Smooth muscle cell (in vitro differentiated cells): ENCODE results near the gene XDH. TPM values are rescaled to one million over a fixed set of nuclear protein-coding genes. Genes with fewer than 3 reads are reported as not detected.

Experiments used
- DNase-seq: peaks from one replicate; lab custom pipeline; 2025; ENCODE audit not compliant: unreplicated experiment; lab: John Stamatoyannopoulos, UW
- H2AFZ ChIP-seq: fragments of 200-600 bp; sonication (generic); 2 replicates; pipeline ENCODE4 v1.6.0; 2016; ENCODE audit warnings: antibody characterized with exemption, low read depth, mild to moderate bottlenecking
- H3F3A ChIP-seq: fragments of 200-600 bp; sonication (generic); 2 replicates; pipeline ENCODE4 v1.6.0; 2017; ENCODE audit warnings: antibody characterized with exemption, low read depth
- H3K27ac ChIP-seq: fragments of 200-600 bp; sonication (generic); 2 replicates; pipeline ENCODE4 v1.5.1; 2016; ENCODE audit warnings: low read depth, mild to moderate bottlenecking
- H3K27me3 ChIP-seq: fragments of 200-600 bp; sonication (generic); 2 replicates; pipeline ENCODE4 v1.6.1; 2016; ENCODE audit warnings: low read depth, mild to moderate bottlenecking
- H3K36me3 ChIP-seq: fragments of 200-600 bp; sonication (generic); 2 replicates; pipeline ENCODE4 v1.5.1; 2016; ENCODE audit warnings: low read depth
- H3K4me1 ChIP-seq: fragments of 200-600 bp; sonication (generic); 2 replicates; pipeline ENCODE4 v1.5.1; 2016; ENCODE audit warnings: low read depth
- H3K4me2 ChIP-seq: fragments of 200-600 bp; sonication (generic); 2 replicates; pipeline ENCODE4 v1.6.0; 2016; ENCODE audit warnings: mild to moderate bottlenecking
- H3K4me3 ChIP-seq: fragments of 200-600 bp; sonication (generic); 2 replicates; pipeline ENCODE4 v1.5.1; 2016; ENCODE audit warnings: mild to moderate bottlenecking
- H3K79me2 ChIP-seq: fragments of 200-600 bp; sonication (generic); 2 replicates; pipeline ENCODE4 v1.6.0; 2016; ENCODE audit warnings: low read depth, mild to moderate bottlenecking
- H3K9ac ChIP-seq: fragments of 200-600 bp; sonication (generic); 2 replicates; pipeline ENCODE4 v1.6.0; 2016; ENCODE audit warnings: low read depth
- H3K9me3 ChIP-seq: fragments of 200-600 bp; sonication (generic); replicated peaks from 2 replicates; pipeline ENCODE4 v1.5.1; 2016; ENCODE audit warnings: low read depth
- H4K20me1 ChIP-seq: fragments of 200-600 bp; sonication (generic); 2 replicates; pipeline ENCODE4 v1.6.0; 2016; ENCODE audit warnings: low read depth
- CTCF ChIP-seq: fragments of 200-600 bp; sonication (generic); IDR thresholded peaks from 2 replicates; pipeline ENCODE4 v1.5.1; 2017; ENCODE audit warnings: borderline replicate concordance, mild to moderate bottlenecking, antibody characterized with exemption; ENCODE audit not compliant: insufficient read depth, poor library complexity, severe bottlenecking
- WGBS: methylation state at CpG from one replicate; pipeline ENCODE4 v1.1.7; 2016; ENCODE audit warnings: low lambda C conversion rate; 5-methylcytosine and 5-hydroxymethylcytosine counted together
- polyA plus RNA-seq: library from polyadenylated mRNA; unstranded; fragments of >200 nt; fragmentation: Nextera tagmentation; extraction: Ambion mirVana; gene quantifications from 2 replicates; pipeline ENCODE4 v1.2.1, GENCODE V29; 2016
- total RNA-seq: library from RNA; depleted of rRNA; stranded (reverse); fragments of >200 nt; gene quantifications from 2 replicates; pipeline ENCODE4 v1.2.3, GENCODE V29; 2014

XDH gene
- total and polyA plus RNA-seq, 2 experiments from 2014 or later: 0.37 to 6.1 TPM

GRCh38 chr2:31339696-31340095, 74.8 kb downstream of the XDH start:
- H2AFZ ChIP-seq: no peak overlapping the region
- H3K4me3 ChIP-seq: no peak overlapping the region
- H4K20me1 ChIP-seq: no peaks in the 10 kb centered on the region
- H3K27ac ChIP-seq: no peak overlapping the region
- no peaks in the 10 kb centered on the region for H3K4me1 ChIP-seq
- H3K9ac ChIP-seq: no peak overlapping the region
- no peaks in the 10 kb centered on the region for H3F3A ChIP-seq
- H3K36me3 ChIP-seq: no peaks in the 10 kb centered on the region
- no peaks in the 10 kb centered on the region for H3K79me2 ChIP-seq
- 95% methylated on average over 9 of the region's 9 CpGs for WGBS
- H3K9me3 ChIP-seq: no peaks in the 10 kb centered on the region
- no peak for DNase-seq
- no peak for TF ChIP-seq CTCF
- H3K27me3 ChIP-seq: no peaks in the 10 kb centered on the region
- H3K4me2 ChIP-seq: no peak overlapping the region

- no peaks in the 10 kb centered on the region for H3K4me1 ChIP-seq
- no peaks in the 10 kb centered on the region for H3K27me3 ChIP-seq
- 55% methylated on average over 6 of the region's 6 CpGs for WGBS
- H3K4me3 ChIP-seq: no peak overlapping the region
- no peaks in the 10 kb centered on the region for H3F3A ChIP-seq
- H3K9me3 ChIP-seq: no peaks in the 10 kb centered on the region
- no peak for DNase-seq
- H3K27ac ChIP-seq: peak overlapping the region; percentile 81
- no peaks in the 10 kb centered on the region for H3K36me3 ChIP-seq
- TF ChIP-seq CTCF: no peak
- peak overlapping the region; percentile 30 for H3K4me2 ChIP-seq
- H4K20me1 ChIP-seq: no peaks in the 10 kb centered on the region
- no peaks in the 10 kb centered on the region for H3K79me2 ChIP-seq
- H3K9ac ChIP-seq: peak overlapping the region; percentile 26
- H2AFZ ChIP-seq: no peak overlapping the region
Observed at GRCh38 chr2:31337860-31338259, 76.7 kb downstream of the XDH start.

GRCh38 chr2:31337197-31337596, 77.3 kb downstream of the XDH start:
- Histone ChIP-seq H3K27ac (peak overlapping the region; percentile 81), H3K36me3 (no peaks in the 10 kb centered on the region), H3K4me1 (no peaks in the 10 kb centered on the region), H3K9ac (peak overlapping the region; percentile 26), H3K4me2 (peak overlapping the region; percentile 30), H3K27me3 (no peaks in the 10 kb centered on the region), H3K79me2 (no peaks in the 10 kb centered on the region), H3F3A (no peaks in the 10 kb centered on the region), H2AFZ (no peak overlapping the region), H4K20me1 (no peaks in the 10 kb centered on the region), H3K9me3 (no peaks in the 10 kb centered on the region), H3K4me3 (no peak overlapping the region)
- TF ChIP-seq CTCF: no peak
- 77% methylated on average over 3 of the region's 3 CpGs for WGBS
- DNase-seq: no peak

GRCh38 chr2:31335921-31336585, 78.5 kb downstream of the XDH start:
- Histone ChIP-seq H3K9me3 (no peaks in the 10 kb centered on the region), H4K20me1 (no peaks in the 10 kb centered on the region), H3K4me3 (no peak overlapping the region), H3K79me2 (no peaks in the 10 kb centered on the region), H3K27ac (peak overlapping the region; percentile 81), H3K4me1 (no peaks in the 10 kb centered on the region), H3F3A (no peaks in the 10 kb centered on the region), H3K9ac (peak overlapping the region; percentile 33), H3K27me3 (no peaks in the 10 kb centered on the region), H3K4me2 (peak overlapping the region; percentile 41), H3K36me3 (no peaks in the 10 kb centered on the region), H2AFZ (no peak overlapping the region)
- DNase-seq: no peak
- no peak for TF ChIP-seq CTCF
- 52% methylated on average over 5 of the region's 5 CpGs for WGBS
